Colonic mucosa (tissue), 4 donors: ENCODE results near the gene SRP9. TPM values are rescaled to one million over a fixed set of nuclear protein-coding genes. Genes with fewer than 3 reads are reported as not detected.

ENCODE experiments used
- DNase-seq: peaks from one replicate; pipeline ENCODE4 v3.0.0-alpha.2; 2020
- H3K27ac ChIP-seq: fragments of 200-600 bp; one replicate; pipeline ENCODE4 v1.8.0; 2021
- H3K27me3 ChIP-seq: fragments of 200-600 bp; one replicate; pipeline ENCODE4 v1.8.0; 2021
- H3K36me3 ChIP-seq: fragments of 200-600 bp; one replicate; pipeline ENCODE4 v1.8.0; 2021
- H3K4me1 ChIP-seq: fragments of 200-600 bp; one replicate; pipeline ENCODE4 v1.8.0; 2021; ENCODE audit warnings: mild to moderate bottlenecking
- H3K4me3 ChIP-seq: fragments of 200-600 bp; one replicate; pipeline ENCODE4 v1.8.0; 2021
- H3K9ac ChIP-seq, 2 donors: one replicate each; pipeline ENCODE4 v1.7.0; 2013; ENCODE audit warnings: control low read depth in 2 of 2, low read depth in 2 of 2, low read length in 2 of 2
- H3K9me3 ChIP-seq: fragments of 200-600 bp; one replicate; pipeline ENCODE4 v1.8.0; 2021
- intact Hi-C: fragments of 100-400 bp; cut with DNase I; formaldehyde crosslinking; loops from one replicate; pipeline ENCODE4 v1.14.1; 2022
- total RNA-seq, 2 donors: library from RNA; stranded (reverse); fragmentation: NEBNext Ultra II Directional in 1 of 2; extraction: Animal tissue kit (Norgen Biotek cat#: 25700) in 1 of 2; gene quantifications; one replicate each; pipeline ENCODE4 v1.2.1, GENCODE V29; 2021
- TF ChIP-seq, protein P1 (sequence below): fragments of 200-600 bp; IDR thresholded peaks from one replicate; pipeline ENCODE4 v1.8.0; 2022; ENCODE audit warnings: antibody characterized with exemption, mild to moderate bottlenecking
- donor health status: healthy.
- donor health status: DM: no; HTN: no; CAD: no.
- donor health status: DM: no; HTN: no; CAD: no.

SRP9 gene
- total RNA-seq, 2 donors from 2014 or later, result 233 to 264 TPM

DNA sequence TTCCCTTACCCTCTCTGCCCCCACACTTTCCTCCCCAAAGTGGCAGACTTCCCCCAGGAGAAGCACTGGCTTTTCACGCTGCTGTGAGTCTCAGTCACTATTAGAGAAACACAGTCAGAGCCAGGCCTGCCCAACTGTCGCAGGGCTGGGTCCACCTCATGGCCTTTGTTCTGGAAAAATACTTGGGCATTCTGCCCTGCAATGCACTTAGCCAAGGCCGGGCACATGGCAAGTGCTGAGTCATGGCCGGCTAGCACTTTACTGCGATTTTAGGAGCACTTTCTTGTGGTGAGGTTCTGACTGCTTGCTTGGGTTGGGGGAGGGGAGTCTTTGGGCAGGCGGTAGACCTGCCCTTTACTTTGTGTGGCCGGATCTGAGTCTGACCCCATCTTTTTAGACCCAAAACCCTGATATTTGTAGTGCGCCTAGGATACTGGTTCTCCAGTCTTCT lies 40.0 kb downstream of the SRP9 start:
- peaks cover 35% of the 10 kb centered on the region for H3K4me1 ChIP-seq

DNA sequence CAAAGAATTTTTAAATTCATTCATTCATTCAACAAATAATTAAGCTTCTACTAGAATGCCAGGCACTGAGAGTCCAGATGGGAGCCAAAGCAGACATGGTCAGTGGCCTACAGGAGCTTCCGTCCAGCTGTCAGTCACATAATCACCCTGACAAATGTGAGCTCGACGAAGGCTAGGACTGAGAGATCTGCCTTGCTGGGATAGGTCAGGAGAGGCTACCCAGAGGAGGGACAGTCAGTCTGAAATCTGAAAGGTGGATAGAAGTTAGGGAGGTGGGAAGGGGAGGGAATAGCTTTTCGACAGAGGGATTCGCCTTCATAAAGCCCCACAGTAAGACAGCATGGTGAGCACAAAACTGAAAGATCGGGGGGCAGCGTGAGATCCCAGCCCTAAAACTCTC lies 40.6 kb downstream of the SRP9 start:
- TF ChIP-seq, protein P1, sequence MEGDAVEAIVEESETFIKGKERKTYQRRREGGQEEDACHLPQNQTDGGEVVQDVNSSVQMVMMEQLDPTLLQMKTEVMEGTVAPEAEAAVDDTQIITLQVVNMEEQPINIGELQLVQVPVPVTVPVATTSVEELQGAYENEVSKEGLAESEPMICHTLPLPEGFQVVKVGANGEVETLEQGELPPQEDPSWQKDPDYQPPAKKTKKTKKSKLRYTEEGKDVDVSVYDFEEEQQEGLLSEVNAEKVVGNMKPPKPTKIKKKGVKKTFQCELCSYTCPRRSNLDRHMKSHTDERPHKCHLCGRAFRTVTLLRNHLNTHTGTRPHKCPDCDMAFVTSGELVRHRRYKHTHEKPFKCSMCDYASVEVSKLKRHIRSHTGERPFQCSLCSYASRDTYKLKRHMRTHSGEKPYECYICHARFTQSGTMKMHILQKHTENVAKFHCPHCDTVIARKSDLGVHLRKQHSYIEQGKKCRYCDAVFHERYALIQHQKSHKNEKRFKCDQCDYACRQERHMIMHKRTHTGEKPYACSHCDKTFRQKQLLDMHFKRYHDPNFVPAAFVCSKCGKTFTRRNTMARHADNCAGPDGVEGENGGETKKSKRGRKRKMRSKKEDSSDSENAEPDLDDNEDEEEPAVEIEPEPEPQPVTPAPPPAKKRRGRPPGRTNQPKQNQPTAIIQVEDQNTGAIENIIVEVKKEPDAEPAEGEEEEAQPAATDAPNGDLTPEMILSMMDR, result no peak
- Histone ChIP-seq H3K9ac (no peak overlapping the region), H3K27me3 (no peaks in the 10 kb centered on the region), H3K4me3 (no peak overlapping the region), H3K27ac (peak overlapping the region; percentile 84), H3K4me1 (peaks cover 32% of the 10 kb centered on the region), H3K36me3 (no peaks in the 10 kb centered on the region), H3K9me3 (no peaks in the 10 kb centered on the region)
- intact Hi-C loops, result no loop called here
- DNase-seq, result no peak

More for the DNA sequence above, 40.0 kb downstream of the SRP9 start:
- peak overlapping the region; percentile 84 for H3K27ac ChIP-seq
- TF ChIP-seq, protein P1, result no peak
- no peaks in the 10 kb centered on the region for H3K36me3 ChIP-seq
- H3K27me3 ChIP-seq, result no peaks in the 10 kb centered on the region
- intact Hi-C loops, result no loop called here
- no peaks in the 10 kb centered on the region for H3K9me3 ChIP-seq
- H3K9ac ChIP-seq, result peak overlapping the region; percentile 56 to 87
- DNase-seq, result peak; percentile 89
- H3K4me3 ChIP-seq, result no peak overlapping the region

DNA sequence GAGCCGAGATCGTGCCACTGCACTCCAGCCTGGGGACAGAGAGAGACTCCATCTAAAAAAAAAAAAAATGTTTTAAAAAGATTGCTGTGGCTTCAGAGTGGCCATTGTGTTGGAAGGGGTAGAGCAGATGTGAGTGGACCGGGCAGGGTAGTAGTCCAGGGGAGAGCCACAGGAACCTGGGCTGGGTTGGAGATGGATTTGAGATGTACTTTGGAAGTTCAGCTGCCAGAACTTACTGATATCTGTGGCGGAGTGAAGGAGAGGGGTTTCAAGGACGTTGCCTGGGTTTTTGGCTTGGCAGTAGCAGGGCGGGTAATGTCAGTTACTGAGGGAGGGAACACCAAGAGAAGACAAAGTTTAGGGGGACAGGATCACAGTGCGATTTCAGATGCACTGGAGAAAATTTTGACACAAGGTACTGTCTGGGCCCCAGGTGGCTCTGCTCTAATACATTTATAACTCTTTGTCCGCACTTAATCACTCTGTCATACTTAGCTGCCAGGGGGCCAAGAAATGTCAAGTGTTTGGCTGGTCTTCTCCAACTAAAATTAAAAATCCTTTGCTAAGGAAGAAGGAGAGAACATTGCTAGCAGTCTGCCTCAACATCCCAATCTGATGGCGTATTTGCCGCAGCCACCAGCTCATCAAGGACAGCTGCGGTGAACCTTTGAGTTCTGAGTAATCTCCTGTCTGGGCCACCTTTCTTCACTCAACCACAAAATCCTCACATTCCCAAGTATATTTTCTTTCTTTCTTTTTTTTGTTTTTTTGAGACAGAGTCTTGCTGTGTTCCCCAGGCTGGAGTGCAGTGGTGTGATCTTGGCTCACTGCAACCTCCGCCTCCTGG lies 41.9 kb downstream of the SRP9 start:
- Histone ChIP-seq H3K36me3 (no peaks in the 10 kb centered on the region), H3K4me1 (peaks cover 18% of the 10 kb centered on the region), H3K4me3 (no peak overlapping the region), H3K9me3 (no peaks in the 10 kb centered on the region), H3K9ac (no peak overlapping the region), H3K27ac (no peak overlapping the region), H3K27me3 (no peaks in the 10 kb centered on the region)
- TF ChIP-seq, protein P1, result no peak
- no peak for DNase-seq
- intact Hi-C loops, result no loop called here

DNA sequence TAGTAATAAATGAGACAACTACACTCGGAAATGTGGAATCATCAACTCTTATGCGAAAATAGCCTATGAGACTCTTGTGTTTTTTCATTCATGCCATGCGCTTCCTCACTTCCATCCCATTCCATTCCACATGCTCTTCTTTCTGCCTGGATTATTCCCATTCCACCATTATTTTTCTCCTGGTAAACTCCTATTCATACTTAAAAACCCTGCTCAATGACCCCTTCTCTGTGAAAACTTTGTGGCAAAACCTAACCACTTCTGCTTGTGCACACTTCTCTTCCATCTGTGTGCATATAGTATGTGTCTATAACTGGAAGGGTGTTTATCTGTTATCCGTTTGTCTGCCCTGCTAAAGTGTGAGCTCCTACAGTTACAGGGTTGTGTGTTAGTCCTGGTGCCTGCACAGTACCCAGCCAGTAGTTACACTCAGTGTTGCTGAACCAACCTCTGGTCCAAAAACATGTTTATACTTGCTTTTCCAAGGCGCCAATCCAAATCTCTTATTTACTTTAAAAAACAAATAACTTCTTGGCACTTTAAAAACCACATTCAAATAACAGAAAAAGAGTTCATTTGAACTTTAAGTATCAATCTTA lies 43.0 kb downstream of the SRP9 start:
- intact Hi-C loops, result no loop called here
- no peak overlapping the region for H3K27ac ChIP-seq
- no peaks in the 10 kb centered on the region for H3K27me3 ChIP-seq
- DNase-seq, result no peak
- no peak overlapping the region for H3K9ac ChIP-seq
- no peak overlapping the region for H3K4me3 ChIP-seq
- TF ChIP-seq, protein P1, result no peak
- peaks cover 17% of the 10 kb centered on the region for H3K4me1 ChIP-seq
- H3K36me3 ChIP-seq, result no peaks in the 10 kb centered on the region
- H3K9me3 ChIP-seq, result no peaks in the 10 kb centered on the region

DNA sequence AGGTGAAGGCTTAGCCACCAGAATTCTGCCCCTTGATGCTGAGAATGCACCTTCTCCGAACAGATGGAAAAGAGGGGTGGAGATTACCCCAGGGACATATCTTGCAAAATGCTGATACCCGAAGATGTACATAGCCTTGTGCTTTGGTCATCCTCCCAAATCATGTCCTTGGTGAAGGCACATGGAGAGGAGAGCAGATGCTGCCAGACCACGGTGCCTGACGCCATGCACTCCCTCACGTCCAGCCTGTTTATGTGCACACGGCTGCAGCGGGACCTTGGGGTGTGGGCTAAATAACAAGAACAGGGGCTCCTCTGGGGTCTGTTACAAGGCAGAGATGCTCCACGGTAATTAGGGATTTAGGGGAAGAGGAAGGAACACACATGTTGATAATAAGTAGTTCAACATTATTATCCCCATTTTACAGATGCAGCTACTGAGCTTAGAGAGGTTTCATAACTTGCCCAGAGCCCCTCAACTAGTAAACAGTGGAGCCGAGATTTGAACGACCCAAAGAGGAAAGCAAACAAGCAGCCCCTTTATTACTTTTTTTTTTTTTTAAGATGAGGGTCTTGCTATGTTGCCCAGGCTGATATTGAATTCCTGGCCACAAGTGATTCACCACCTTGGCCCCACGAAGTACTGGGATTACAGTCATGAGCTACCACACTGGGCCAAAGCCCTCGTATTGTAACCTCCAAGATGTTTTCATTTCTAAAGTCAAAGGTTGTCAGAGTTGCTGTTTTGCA lies 45.2 kb downstream of the SRP9 start:
- Histone ChIP-seq H3K27me3 (no peaks in the 10 kb centered on the region), H3K9ac (no peak overlapping the region), H3K36me3 (no peaks in the 10 kb centered on the region), H3K4me3 (no peak overlapping the region), H3K27ac (no peak overlapping the region), H3K9me3 (no peaks in the 10 kb centered on the region), H3K4me1 (peaks cover 5% of the 10 kb centered on the region)
- intact Hi-C loops, result no loop called here
- DNase-seq, result no peak
- TF ChIP-seq, protein P1, result no peak
